GDM1 (cell line): ENCODE results near the gene SIRT2.
"Not testable (repeated sequence)": the region's sequence is repeated elsewhere in the genome, so short reads cannot be mapped to it uniquely, and the experiment has no call there.

Experiments
- DNase-seq: peaks from one replicate; lab custom pipeline; 2025; lab: John Stamatoyannopoulos, UW

Gene SIRT2

DNA sequence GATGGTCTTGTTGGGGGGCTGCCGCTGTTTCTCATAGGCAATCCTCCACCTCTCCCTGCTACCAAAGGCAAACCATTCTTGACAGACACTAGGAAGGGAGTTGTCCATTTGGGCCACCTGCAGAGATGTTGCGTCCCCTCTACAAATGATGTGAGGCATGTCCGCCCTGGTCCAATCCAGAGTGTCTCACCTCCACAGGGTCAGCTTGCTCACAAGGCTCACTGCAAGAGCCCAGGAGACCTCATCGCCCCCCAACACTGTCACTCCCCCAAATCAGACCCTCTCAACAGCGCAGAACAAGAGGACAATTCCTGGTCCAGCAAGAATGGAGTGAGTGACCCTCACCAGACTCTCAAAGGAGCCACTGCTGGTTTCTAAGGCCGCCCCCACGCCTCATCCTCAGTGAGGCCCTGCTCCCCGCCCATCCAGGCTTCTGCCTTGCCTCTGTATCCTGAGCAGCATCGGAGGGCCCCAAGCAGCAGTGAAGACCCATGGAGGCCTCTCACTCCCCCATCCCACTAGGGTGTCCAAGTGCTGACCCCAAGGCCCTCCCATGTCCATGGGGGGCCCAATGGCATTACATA lies 56.2 kb downstream of the SIRT2 start:
- no peak for DNase-seq

- DNase-seq, result no peak
Measured at GRCh38 chr19:38842439-38843174, 56.8 kb downstream of the SIRT2 start.

- DNase-seq, result no peak
Measured at GRCh38 chr19:38841787-38842438, 57.5 kb downstream of the SIRT2 start.

DNA sequence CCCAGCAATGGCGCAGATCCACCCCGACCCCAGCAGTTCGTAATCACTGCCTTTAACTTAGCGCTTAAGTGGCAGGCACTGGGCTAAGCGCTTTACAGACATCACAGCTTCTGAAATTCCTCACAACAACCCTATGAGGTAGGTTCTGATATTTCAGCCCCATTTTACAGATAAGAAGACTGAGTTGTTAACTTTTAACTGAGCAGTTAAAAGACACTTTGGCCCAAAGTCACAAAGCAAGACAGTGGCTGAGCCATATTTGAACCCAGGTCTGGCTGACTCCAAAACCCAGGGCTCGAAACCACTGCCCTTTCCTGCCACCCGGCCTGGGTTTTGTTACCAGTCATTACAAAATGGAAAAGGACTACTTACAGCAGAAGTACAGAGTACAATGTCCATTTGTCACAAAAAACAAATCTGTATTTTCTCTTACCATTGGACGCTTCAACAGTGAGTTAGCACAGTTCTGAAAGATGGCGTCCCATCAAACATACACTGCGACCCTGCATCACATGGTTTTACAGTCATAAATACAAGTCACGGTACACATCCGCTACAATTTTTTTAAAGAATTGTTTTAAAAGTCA lies 58.1 kb downstream of the SIRT2 start:
- DNase-seq, result no peak

GRCh38 chr19:38840583-38840968 lies 58.8 kb downstream of the SIRT2 start:
- DNase-seq, result no peak

DNA sequence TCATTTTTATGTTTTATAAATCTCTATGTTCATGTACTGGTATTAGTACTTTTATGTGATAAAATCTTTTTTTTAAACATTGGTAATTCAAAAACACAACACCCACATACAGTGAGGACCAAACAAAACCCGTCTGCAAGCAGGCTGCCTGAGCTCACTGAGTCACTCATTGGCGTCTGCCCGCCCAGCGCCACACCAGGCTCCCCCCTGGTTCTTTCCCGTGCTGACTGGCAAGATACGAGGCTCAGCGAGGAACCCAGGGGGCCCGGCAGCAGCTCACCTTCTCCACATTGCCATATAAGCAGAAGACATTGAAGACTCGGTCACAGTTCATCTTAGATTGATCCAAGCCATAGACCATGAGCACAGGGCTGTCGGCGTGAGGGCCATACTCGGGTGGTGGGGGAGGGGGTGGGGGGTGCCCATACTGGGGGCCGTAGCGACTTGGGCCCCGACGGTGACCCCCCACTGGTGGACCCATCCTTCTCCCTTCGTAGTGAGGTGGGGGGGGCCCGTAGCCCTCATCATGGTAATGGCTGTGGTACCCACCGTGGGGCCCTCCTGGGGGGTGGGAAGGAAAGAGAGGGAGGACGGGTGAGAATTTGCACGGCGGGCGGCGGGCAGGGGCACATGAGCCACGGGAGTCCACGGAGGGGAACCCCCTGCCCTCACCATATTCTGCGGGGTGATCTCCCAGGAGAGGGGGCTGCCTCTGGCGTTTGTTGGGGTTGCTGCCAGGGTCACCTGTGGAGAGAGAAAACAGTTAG lies 59.4 kb downstream of the SIRT2 start:
- DNase-seq, result no peak

GRCh38 chr19:38838986-38839761 lies 60.2 kb downstream of the SIRT2 start:
- no peak for DNase-seq

DNA sequence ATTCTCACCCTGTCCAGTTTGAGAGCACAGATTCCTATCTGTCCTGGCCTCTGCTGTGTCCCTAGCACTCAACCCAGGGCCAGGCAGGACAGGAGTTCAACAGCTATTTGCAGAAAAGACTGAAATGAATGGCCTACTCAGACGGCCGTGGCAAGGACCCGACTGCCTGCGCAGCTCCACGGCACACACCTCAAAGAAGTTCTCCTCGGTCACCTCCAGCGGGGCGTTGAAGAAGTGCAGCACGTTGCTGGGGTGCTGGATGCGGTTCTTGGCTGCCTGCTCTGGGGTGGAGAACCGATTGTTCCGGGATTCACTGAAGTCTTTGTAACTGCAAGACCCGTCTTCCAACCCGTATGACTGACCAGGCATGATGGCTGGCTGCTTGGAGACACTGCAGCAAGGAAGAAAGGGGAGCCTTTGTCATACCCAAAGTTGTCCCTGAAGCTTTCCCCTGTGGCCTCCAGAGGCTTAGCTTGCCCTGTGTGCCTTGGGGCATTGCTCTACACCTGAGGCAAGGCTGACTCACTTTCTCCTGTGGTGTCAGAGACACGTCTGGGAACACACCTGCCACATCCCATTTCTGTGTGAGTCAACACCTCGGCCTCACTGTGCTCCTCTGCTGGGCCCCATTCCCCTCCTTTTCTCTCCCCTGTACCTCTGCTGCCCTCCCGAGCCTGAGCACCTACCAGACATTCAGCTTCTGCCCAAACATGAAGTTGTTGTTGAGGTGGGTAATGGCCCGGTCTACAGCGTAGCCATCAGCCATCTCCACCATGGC lies 61.0 kb downstream of the SIRT2 start:
- no peak for DNase-seq

- DNase-seq, result no peak
Measured at GRCh38 chr19:38837656-38838121, 61.7 kb downstream of the SIRT2 start.

DNA sequence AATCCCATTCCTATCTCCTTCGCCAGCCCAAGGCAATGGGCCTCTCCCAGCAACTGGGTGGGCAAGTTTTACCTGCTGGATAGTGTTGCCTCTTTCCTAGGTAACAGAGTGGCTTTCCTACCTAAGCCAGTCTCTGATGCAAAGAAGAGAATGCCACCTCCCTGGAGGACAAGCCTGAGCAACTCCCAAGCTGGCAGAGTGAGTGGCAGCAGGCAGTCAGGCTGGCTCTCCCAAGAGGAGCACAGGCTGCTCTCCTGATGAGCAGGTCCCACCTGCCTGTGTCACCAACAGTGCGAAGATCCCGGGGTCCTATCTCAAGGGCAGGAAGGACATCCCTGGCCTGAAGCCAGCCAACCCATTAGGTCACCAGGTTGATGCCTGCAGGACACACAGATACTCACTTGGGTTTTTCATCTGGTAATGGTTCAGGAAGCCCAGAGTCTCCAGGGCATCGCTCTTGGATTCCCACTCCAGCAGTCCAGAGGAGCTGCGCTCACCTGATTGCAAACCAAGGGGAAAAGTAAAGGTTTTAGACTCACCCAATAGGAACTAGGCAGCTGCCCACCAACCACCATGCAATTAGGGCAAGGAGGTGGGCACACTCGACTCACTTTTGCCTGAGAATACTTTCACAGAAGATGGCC lies 62.3 kb downstream of the SIRT2 start:
- DNase-seq, result no peak

DNA sequence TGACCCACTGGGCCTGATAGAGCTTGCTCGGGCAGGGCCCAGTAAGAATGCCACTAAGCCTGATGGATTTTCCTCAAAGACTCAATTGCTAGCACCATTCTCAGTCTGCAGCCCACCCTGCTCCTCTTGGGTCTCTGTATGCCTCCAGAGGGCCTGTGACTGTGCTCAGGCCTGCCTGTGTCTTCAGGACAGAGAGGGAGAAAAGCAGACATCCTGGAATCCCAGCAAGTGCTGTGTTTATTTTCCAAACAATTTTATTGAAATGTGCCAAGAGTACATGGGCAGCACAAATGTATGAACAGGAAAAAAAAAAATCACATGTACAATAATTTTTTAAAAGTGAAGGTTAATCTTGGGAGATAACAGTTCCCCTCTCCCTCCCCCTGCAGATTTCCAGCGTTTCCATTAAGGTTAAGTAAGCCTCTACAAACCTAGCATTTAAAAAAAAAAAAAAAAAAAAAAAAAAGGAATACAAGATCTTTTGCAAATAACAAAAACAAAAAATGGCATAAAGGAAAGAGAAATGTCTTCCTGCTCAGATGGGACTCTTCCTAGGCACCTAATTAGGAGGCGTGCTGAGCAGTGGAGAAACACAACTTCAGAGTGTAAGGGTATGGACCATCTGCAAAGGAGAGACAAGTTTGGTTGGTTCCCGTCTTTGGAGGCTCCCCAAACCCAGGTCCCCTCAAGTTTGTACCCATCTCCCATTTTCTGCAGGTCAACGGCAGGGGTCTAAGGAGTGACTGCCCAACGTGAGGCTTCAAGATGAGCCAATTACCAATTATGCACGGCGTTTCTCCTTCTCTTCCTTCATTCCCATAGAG lies 63.0 kb downstream of the SIRT2 start:
- DNase-seq, result no peak

DNA sequence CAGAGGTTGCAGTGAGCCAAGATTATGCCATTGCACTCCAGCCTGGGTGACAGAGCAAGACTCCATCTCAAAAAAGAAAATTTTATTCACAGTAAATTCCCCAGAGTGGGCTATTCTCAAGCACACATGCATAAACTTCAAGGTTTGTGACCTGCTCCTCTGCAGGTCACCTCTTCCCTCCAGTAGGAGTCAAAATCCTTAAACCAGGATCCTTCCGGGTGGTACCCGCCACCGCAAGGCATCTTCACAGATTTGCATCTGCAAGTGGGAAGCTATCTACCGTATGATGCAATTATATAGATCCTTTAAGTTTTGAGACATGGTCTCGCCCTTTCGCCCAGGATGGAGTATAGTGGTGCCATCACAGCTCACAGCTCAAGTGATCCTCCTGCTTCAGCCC lies 64.8 kb downstream of the SIRT2 start:
- DNase-seq, result no peak

DNA sequence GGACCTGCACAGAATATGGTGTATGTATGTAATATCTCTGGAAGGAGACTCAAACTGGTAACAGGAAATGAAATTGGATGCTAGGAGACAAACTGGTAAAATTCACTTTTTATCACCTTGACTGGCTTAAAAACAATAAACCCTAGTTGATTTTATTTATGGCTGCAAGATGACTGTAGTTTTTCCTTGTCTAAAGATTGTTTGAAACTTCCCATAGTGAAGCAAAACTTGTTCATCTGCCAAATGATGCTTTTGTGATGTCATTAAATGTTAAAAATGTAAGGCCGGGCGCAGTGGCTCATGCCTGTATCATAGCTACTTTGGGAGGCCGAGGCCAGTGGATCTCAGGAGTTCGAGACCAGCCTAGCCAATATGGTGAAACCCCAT lies 65.3 kb downstream of the SIRT2 start:
- DNase-seq, result no peak

DNA sequence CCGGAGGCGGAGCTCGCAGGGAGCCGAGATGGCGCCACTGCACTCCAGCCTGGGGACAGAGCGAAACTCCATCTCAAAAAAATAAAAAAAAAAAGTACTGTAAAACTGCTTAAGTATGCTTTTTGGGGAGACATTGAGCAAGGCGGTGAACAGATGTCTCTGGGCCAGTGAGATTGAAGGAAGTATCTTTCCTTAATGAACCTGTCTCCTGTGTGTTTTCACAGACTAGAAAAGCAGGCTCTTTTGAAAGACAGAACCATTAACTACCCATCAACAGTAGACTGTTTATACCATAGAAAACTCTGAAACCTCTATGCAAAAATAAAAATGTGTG lies 66.4 kb downstream of the SIRT2 start:
- DNase-seq, result no peak

GRCh38 chr19:38831142-38831605 lies 68.2 kb downstream of the SIRT2 start:
- DNase-seq, result no peak

DNA sequence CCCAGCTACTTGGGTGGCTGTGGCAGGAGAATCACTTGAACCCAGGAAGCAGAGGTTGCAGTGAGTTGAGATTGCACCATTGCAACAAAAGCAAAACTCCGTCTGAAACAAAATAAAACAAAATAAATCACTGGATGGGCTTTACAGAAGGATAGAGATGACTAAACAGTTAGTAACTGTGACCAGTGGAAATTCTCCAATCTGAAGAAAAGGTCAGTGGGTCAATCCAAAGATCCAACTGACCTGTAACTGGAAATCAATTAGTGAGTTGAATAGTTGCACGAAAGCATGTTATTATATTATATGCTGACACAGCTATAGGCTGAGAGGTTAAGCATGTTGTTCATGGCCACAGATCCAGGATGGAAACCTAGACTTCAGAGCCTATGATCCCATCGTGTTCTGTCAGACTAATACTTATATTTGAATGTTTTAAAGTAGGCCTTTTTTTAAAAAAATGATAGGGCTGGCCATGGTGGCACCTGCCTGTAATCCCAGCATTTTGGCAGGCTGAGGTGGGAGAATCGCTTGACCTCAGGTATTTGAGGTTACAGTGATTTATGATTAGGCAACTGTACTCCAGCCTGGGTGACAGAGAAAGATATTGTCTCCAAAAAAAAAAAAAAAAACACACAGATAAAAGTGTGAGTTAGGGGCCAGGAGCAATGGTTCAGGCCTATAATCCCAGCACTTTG lies 69.2 kb downstream of the SIRT2 start:
- DNase-seq, result no peak

DNA sequence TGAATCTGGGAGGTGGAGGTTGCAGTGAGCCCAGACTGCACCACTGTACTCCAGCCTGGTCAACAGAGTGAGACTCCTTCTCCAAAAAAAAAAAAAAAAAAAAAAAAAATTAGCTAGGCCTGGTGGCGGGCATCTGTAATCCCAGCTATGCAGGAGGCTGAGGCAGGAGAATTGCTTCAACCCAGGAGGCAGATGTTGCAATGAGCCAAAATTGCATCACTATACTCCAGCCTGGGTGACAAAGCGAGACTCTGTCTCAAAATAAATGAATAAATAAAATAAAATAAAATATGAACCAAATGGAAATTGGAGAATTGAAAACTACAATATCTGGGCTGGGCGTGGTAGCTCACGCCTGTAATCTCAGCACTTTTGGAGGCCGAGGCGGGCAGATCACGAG lies 70.2 kb downstream of the SIRT2 start:
- DNase-seq, result not testable (repeated sequence)
